Type B pancreatic cell (in vitro differentiated cells): ENCODE results near the gene CFAP221. TPM values are rescaled to one million over a fixed set of nuclear protein-coding genes. Genes with fewer than 3 reads are reported as not detected.

Experiments used
- DNase-seq: peaks from one replicate; pipeline ENCODE4 v3.0.0; 2021; ENCODE audit warnings: mixed read lengths; ENCODE audit not compliant: unreplicated experiment; ENCODE audit errors: extremely low spot score
- H3K27ac Mint-ChIP-seq: 2 replicates; pipeline ENCODE4 v1.8.0; 2021; ENCODE audit warnings: mild to moderate bottlenecking, mixed read lengths
- H3K27me3 Mint-ChIP-seq: 2 replicates; pipeline ENCODE4 v1.8.0; 2021; ENCODE audit warnings: mixed read lengths
- H3K36me3 Mint-ChIP-seq: 2 replicates; pipeline ENCODE4 v1.8.0; 2021; ENCODE audit warnings: mixed read lengths
- H3K4me1 Mint-ChIP-seq: one replicate; pipeline ENCODE4 v1.8.0; 2021; ENCODE audit warnings: mixed read lengths; ENCODE audit not compliant: unreplicated experiment
- H3K4me3 Mint-ChIP-seq: 2 replicates; pipeline ENCODE4 v1.8.0; 2021; ENCODE audit warnings: mild to moderate bottlenecking, mixed read lengths
- H3K9me3 Mint-ChIP-seq: 2 replicates; pipeline ENCODE4 v1.8.0; 2021; ENCODE audit warnings: mixed read lengths
- CTCF ChIP-seq: fragments of 200-600 bp; sonication (generic); conservative IDR thresholded peaks from 2 replicates; pipeline ENCODE4 v1.5.0; 2021; ENCODE audit warnings: antibody characterized with exemption, mild to moderate bottlenecking
- total RNA-seq: library from RNA; stranded (reverse); gene quantifications from 2 replicates; pipeline ENCODE4 v1.2.1, GENCODE V29; 2021; ENCODE audit warnings: low replicate concordance

CFAP221 gene
- total RNA-seq, 1 donor from 2014 or later, result 4.8 TPM

GRCh38 chr2:119596638-119597037, 52.4 kb downstream of the CFAP221 start:
- H3K27me3 Mint-ChIP-seq, result peaks cover 27% of the 10 kb centered on the region
- no peaks in the 10 kb centered on the region for H3K36me3 Mint-ChIP-seq
- TF ChIP-seq CTCF, result no peak

GRCh38 chr2:119598596-119599263, 54.5 kb downstream of the CFAP221 start:
- Mint-ChIP-seq H3K4me1 (peaks cover 16% of the 10 kb centered on the region), H3K27ac (peak overlapping the region; percentile 39), H3K36me3 (no peaks in the 10 kb centered on the region), H3K27me3 (peaks cover 22% of the 10 kb centered on the region), H3K9me3 (no peaks in the 10 kb centered on the region), H3K4me3 (peak overlapping the region; percentile 18)
- TF ChIP-seq CTCF, result no peak
- no peak for DNase-seq

More at GRCh38 chr2:119596638-119597037, 52.4 kb downstream of the CFAP221 start:
- Mint-ChIP-seq H3K9me3 (no peaks in the 10 kb centered on the region), H3K4me1 (peaks cover 16% of the 10 kb centered on the region), H3K27ac (no peak overlapping the region), H3K4me3 (no peak overlapping the region)
- DNase-seq, result no peak

- H3K4me3 Mint-ChIP-seq, result no peak overlapping the region
- no peaks in the 10 kb centered on the region for H3K36me3 Mint-ChIP-seq
- DNase-seq, result no peak
- H3K27ac Mint-ChIP-seq, result no peak overlapping the region
- H3K27me3 Mint-ChIP-seq, result peaks cover 19% of the 10 kb centered on the region
- no peaks in the 10 kb centered on the region for H3K9me3 Mint-ChIP-seq
- no peak for TF ChIP-seq CTCF
- peaks cover 16% of the 10 kb centered on the region for H3K4me1 Mint-ChIP-seq
Measured at GRCh38 chr2:119599384-119599783, 55.1 kb downstream of the CFAP221 start.

GRCh38 chr2:119605096-119605495, 60.8 kb downstream of the CFAP221 start:
- no peaks in the 10 kb centered on the region for H3K4me1 Mint-ChIP-seq
- H3K4me3 Mint-ChIP-seq, result no peak overlapping the region
- peaks cover 13% of the 10 kb centered on the region for H3K27me3 Mint-ChIP-seq
- no peak for DNase-seq
- H3K27ac Mint-ChIP-seq, result no peak overlapping the region
- H3K36me3 Mint-ChIP-seq, result no peaks in the 10 kb centered on the region
- H3K9me3 Mint-ChIP-seq, result no peaks in the 10 kb centered on the region
- no peak for TF ChIP-seq CTCF

GRCh38 chr2:119606674-119607073, 62.4 kb downstream of the CFAP221 start:
- no peak overlapping the region for H3K27ac Mint-ChIP-seq
- no peak for DNase-seq
- TF ChIP-seq CTCF, result no peak
- H3K4me3 Mint-ChIP-seq, result no peak overlapping the region
- no peaks in the 10 kb centered on the region for H3K4me1 Mint-ChIP-seq
- no peaks in the 10 kb centered on the region for H3K9me3 Mint-ChIP-seq
- no peaks in the 10 kb centered on the region for H3K36me3 Mint-ChIP-seq
- peaks cover 13% of the 10 kb centered on the region for H3K27me3 Mint-ChIP-seq
